ENCODE measurements around the gene SLC16A12.
"Not testable (repeated sequence)": the region's sequence is repeated elsewhere in the genome, so short reads cannot be mapped to it uniquely, and the experiment has no call there.

The SLC16A12 gene

DNA sequence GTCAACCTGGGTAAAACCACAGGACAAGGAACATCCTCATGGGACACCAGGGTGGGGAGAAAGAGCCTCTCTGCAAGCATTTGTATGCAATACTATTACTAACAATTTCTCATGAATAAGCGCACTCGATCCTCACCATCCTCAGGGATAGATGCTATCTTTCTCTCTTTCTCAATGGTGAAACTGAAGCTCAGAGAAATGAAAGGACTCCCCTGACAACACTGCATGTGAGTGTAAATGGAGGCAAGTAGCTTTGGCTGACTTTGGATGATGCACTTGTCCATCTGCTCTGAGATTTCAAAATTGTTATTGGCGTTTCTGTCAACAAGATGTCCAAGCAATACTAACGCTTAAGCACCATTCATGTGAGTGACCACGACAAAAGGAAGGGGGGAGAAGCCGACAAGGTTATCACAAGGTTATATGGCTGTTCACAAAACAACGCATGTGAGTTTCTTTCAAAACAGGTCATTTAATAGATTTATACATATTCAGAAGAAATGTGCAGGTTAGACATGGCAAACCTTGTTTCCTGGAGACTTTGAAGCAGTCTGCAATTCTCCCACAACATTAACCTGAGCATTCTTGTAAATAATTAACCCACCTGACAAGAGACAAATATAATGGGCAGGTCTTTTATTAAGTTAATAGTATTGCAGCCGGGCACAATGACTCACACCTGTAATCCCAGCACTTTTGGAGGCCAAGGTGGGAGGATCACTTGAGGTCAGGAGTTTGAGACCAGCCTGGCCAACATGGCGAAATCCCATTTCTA is 67.0 kb downstream of the SLC16A12 start:
- DNase-seq: no peak

DNA sequence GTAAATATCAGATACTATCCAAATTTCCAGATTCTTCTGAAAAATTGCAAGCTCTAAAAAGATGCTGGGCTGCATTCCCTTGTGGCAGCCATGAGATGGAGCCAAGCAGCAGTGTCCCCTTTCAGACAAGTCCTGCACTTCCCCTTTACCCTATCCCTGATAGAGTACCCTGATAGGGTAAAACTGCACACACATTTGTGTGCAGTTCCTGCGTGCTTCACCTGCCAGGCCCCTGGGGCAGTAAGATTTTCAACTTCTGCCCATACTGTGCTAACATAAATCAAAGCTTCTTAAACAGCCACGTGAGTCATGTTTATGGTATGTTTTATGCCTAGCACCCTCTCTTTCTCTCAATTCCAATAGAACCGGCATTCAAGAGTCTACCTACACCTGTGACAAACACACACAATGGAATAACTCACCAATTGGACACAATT is 68.8 kb downstream of the SLC16A12 start:
- no peak for DNase-seq

DNA sequence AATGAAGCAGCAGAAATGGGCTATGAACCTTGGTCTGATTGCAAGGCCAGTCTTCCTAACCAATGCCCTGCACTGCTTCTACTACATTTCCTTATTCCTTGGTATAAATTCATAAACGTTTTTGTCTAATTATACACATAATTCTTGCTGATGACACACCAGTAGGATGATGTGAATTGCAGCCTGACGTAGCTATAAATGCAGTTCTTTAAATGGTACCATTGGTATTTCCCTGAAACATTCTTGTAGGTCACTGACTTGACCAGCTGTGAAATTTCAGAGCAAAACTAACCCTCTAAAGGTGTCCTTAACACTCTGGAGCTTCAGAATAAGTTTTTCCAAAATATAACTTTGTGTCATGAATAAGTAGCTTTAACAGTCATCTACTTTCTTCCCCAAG is 70.2 kb downstream of the SLC16A12 start:
- DNase-seq: no peak

DNA sequence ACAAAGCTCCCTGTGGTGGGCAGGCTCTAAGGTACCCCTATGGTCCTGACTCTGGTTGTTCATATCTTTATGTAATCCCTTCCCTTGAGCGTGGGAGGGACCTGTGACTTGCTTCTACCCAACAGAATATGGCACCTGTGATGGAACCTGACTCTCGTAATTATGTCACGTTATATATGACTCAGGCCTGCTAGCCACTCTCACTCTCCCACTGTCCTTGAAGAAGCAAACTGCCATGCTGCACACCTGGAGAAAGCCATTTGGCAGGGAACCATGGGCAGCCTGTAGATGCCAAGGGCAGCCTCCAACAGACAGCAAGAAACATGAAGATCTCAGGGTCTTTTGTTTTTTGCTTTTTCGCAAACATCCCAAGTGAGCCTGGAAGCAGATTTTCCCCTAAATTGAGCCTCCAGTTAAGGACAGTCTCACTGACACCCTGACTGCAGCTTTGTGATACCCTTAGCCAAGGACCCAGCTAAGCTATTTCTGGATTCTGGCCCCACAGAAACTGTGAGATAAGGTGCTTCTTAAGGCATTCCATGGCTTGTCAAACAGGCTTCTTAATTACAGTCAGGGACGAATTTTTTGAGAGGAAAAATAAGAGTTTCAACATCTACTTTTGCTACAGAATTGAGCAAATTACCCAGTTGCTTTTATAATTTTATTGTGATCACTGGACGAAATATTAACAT is 71.4 kb downstream of the SLC16A12 start:
- DNase-seq: no peak

- DNase-seq: no peak
Observed at GRCh38 chr10:89458784-89459183, 76.6 kb downstream of the SLC16A12 start.

GRCh38 chr10:89458291-89458690 is 77.1 kb downstream of the SLC16A12 start:
- DNase-seq: no peak

GRCh38 chr10:89454561-89455347 is 80.6 kb downstream of the SLC16A12 start:
- no peak for DNase-seq

DNA sequence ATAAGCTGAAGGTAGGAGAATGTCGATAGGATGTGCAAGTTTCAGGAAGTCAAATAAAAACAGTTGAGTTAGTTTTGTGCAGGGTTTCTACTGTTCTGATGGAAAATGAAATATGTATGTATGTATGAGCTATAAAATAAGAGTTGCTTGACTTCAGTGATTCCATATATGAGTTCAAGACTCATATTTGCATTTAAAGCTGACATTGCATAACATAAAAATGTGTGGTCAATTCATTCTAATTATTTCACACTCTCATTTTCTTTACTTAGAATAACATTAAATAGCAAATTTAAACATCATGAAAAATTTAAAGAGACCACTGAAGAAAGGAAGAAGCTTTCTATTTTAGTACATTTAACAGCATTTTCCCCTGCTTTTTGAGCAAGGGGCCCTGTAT is 83.2 kb downstream of the SLC16A12 start:
- no peak for DNase-seq

DNA sequence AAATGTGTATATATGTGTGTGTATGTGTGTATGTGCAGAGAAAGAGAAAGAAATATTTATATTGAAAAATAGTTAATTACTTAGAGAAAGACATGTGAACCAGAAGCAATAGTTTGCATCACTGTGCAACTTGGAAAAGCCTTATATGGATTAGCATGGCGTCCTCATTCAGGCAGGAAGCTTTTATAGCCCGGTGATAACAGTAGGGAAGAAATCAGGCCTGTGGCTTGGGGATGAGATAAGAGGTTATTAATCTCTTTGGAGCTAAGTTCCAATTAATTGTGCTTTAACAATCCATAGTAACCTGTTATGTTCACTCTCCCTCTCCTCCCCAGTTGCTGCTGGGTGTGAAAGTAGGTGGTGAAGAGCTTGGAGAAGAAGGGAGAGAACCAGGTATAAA is 84.5 kb downstream of the SLC16A12 start:
- no peak for DNase-seq

GRCh38 chr10:89444819-89445218 is 90.6 kb downstream of the SLC16A12 start:
- not testable (repeated sequence) for DNase-seq

- DNase-seq: no peak
Observed at GRCh38 chr10:89442289-89442688, 93.1 kb downstream of the SLC16A12 start.

DNA sequence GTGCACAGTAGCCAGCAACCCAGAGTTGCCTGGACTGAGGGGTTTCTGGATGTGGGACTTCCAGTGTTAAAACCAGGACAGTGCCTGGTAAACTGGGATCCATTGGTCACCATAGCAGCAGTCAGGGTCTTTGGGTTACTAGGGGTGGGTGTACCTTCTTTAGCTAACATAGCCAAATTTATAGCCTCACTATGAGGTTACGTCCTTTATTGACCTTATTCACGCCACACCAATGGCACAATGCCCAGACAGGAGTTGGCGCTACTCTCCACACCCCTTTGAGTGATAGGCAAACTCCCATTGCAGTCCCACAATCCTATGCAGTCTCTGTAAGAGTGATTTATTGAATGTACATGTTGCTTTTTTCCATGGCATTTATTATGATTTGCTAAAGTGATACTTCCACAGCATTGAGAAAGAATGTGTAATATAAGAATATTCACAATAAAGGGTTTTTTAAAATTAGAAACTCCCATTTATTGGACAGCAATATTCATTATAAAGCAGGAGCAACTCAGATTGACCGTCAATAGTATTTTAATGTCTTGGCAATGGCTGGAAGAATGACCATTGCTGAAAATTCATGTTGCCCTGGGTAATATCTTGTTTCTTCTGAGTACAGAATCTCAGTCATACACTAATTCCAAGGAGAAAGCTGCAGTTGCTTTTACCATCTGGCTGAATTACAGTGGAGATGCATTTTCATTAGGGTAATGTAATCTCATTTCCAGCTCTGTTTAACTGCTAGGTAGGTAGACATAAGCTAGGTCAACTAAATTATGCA is 95.0 kb downstream of the SLC16A12 start:
- no peak for DNase-seq

- no peak for DNase-seq
Observed at GRCh38 chr10:89438525-89438924, 96.9 kb downstream of the SLC16A12 start.

DNA sequence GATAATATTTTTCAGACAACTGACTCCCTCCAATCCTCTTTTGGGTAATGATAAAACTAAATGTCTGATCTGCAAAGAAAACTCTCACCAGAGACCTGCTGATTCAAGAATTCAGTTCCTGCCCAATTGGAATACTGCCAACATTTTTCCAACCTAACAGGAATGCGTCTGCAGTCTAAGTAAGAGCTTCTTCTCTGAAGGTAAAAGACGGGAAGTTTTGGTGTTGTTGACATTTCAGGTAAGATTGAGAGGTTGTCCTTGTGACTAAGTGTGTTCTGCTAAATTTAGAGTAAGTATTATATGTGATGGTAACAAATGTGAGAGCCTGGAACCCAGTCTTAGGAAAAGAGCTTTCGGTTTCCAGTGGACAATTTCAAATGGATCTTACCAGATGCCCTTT is 103.4 kb downstream of the SLC16A12 start:
- no peak for DNase-seq

GRCh38 chr10:89428877-89429276 is 106.5 kb downstream of the SLC16A12 start:
- no peak for DNase-seq

GRCh38 chr10:89427629-89428028 is 107.8 kb downstream of the SLC16A12 start:
- no peak for DNase-seq

DNA sequence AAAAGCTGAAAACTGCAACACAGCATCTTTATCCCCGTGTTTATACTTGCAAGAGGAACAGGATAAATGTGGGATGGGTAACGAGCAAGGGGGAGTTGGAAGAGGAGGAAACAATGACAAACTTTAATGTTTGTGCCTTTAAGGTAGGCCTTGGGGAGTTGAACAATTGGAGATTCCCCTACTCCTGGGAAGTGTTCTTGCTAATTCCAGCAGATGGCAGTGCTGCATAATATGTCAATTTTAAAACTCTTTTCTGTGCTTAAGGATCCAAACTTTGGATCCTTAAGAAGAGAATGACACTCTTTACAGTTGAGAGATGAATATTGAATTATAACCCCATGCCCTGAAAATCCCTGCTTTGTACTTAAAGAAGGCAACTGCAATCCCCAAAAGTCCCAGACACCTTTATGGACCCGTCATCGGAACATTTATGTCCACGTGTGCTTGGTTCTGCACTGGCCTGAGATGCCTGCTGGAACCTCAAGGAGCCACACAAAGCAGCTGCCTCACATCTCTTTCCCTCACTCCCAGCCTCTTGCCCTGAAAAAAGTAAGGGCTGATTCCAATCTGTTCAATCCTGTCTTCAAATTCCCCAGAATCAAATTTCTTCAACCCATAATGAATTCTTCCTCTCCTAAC is 109.0 kb downstream of the SLC16A12 start:
- no peak for DNase-seq

DNA sequence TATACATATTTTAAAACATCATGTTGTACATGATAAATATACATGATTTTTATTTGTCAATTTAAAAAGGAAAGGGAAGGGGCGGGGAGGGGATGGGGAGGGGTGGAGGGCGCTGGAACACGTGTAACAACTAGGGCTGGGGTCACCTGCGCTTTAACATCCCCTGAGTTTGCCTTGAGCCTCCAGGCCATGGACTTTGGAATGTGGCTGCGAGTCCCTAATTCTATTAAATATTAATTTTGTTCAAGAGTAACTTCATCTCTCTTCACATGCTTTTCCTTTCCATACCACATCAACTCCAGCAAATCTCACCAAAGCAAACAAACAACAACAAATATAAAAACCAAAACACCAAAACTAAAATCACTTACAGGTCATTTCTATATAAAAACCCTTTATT is 110.4 kb downstream of the SLC16A12 start:
- DNase-seq: no peak

DNA sequence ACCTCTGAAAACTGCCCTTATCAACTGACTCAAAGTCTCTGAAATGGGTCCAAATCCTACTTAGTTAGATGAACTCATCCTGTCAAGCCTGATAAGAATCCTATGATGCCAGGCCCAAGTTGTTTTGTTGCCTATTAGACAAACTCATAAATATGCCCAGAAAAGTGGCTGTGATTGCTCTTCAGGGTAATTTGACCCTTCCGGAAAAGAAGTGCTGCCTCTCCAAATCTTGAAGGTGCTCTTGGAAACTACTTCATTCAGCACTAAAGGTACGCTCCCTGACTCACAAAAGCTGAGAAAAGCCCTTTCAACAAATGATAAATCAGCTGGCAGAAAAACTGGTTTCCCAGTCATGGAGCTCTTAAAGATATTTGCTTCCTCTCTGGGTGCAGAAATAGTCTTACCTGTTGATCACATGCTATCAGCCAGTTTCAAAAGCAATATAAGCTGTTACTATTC is 114.3 kb downstream of the SLC16A12 start:
- no peak for DNase-seq

- no peak for DNase-seq
Observed at GRCh38 chr10:89419548-89419947, 115.8 kb downstream of the SLC16A12 start.

- DNase-seq: no peak
Observed at GRCh38 chr10:89416465-89416864, 118.9 kb downstream of the SLC16A12 start.
